Gastrocnemius medialis (tissue), 4 donors: ENCODE data around the gene FBXL17. TPM values are rescaled to one million over a fixed set of nuclear protein-coding genes. Genes with fewer than 3 reads are reported as not detected.

ENCODE experiments used
- ATAC-seq, 2 donors: fragments of 150-250 bp; one replicate each; pipeline ENCODE4 v1.9.1; 2016
- DNase-seq, 2 donors: peaks; one replicate each; pipeline ENCODE4 v3.0.0-alpha.2; 2019
- H3K27ac ChIP-seq, 4 donors: fragments of 200-600 bp; sonication (generic); 1 replicate in 1 of 4; 2 replicates in 3 of 4; pipeline ENCODE4 v1.5.1; 2016 to 2018; ENCODE audit warnings: mild to moderate bottlenecking in 2 of 4, moderate library complexity in 1 of 4
- H3K27me3 ChIP-seq, 3 donors: fragments of 200-600 bp; sonication (generic) in 2 of 3; 1 replicate in 1 of 3; 2 replicates in 2 of 3; pipeline versions ENCODE4 v1.5.1 to v1.6.0; 2016 to 2019; ENCODE audit warnings: mild to moderate bottlenecking in 1 of 3, moderate library complexity in 1 of 3
- H3K36me3 ChIP-seq, 2 donors: fragments of 200-600 bp; sonication (generic) in 1 of 2; one replicate each; pipeline ENCODE4 v1.5.1; 2017 to 2018
- H3K4me1 ChIP-seq, 2 donors: fragments of 200-600 bp; sonication (generic) in 1 of 2; one replicate each; pipeline ENCODE4 v1.5.1; 2016 to 2017; ENCODE audit warnings: mild to moderate bottlenecking in 2 of 2
- H3K4me3 ChIP-seq, 4 donors: fragments of 200-600 bp; sonication (generic) in 3 of 4; 1 replicate in 1 of 4; 2 replicates in 3 of 4; pipeline ENCODE4 v1.5.1; 2016 to 2019; ENCODE audit warnings: mild to moderate bottlenecking in 2 of 4
- H3K9me3 ChIP-seq, 3 donors: fragments of 200-600 bp; sonication (generic) in 2 of 3; 1 replicate in 1 of 3; 2 replicates in 2 of 3; pipeline ENCODE4 v1.5.1; 2016 to 2019
- POLR2A ChIP-seq, 2 donors: fragments of 450-650 bp; IDR thresholded peaks; one replicate each; pipeline ENCODE4 v1.6.1; 2017; ENCODE audit warnings: antibody characterized with exemption in 2 of 2, mild to moderate bottlenecking in 2 of 2, moderate library complexity in 2 of 2
- in situ Hi-C, 4 donors: fragments of 200-750 bp; cut with MboI; loops; one replicate each; pipeline versions ENCODE4 v1.15.0 to v1.8.0; 2017; ENCODE audit warnings: low sequenced_read_pairs in 4 of 4
- intact Hi-C: fragments of 100-400 bp; cut with DNase I; formaldehyde crosslinking; loops from one replicate; pipeline ENCODE4 v1.15.1; 2023; ENCODE audit warnings: low total_unique reads
- total RNA-seq, 4 donors: library from RNA; depleted of rRNA; stranded (reverse); fragments of >200 nt; gene quantifications; one replicate each; pipeline versions ENCODE4 v1.1.0 to v1.2.3, GENCODE V29; 2016
- TF ChIP-seq, protein P1 (sequence below), 5 experiments: fragments of 450-650 bp in 3 of 5; fragments of 200-600 bp in 2 of 5; sonication (generic) in 2 of 5; IDR thresholded peaks in 4 of 5; conservative IDR thresholded peaks in 1 of 5; 1 replicate in 4 of 5; 2 replicates in 1 of 5; pipeline ENCODE4 v1.5.1; 2016 to 2019; ENCODE audit warnings: antibody characterized with exemption in 5 of 5, mild to moderate bottlenecking in 3 of 5, moderate library complexity in 3 of 5

Gene FBXL17
- total RNA-seq, 4 donors from 2014 or later = 23.3 to 33.4 (median 26.9) TPM

DNA sequence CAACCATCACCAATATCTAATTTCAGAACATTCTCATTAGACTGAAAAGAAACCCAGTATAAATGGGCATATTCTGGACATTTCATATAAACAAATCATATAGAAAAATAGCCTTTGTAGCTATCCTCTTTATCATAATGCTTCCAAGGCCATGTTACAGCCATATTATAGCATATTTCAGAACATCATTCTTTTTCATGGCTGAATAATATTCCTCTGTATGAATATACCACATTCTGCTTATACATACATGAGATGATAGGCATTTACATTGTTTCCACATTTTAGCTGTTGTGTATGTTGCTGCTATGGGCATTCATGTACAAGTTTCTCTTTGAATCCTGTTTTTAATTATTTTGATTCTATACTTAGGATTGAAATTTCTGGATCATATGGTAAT is 167.0 kb downstream of the FBXL17 start:
- DNase-seq (no peak), ATAC-seq (no peak)
- intact Hi-C loops = no loop called here
- no peak overlapping the region for H3K27ac ChIP-seq
- H3K4me3 ChIP-seq = no peak overlapping the region
- no peak for TF ChIP-seq POLR2A (IDR thresholded peaks at IDR 0.05)
- H3K27me3 ChIP-seq = no peaks in the 10 kb centered on the region
- in situ Hi-C loops = no loop called here
- H3K36me3 ChIP-seq = peaks cover 0 to 5% of the 10 kb centered on the region in 2 donors
- no peaks in the 10 kb centered on the region for H3K4me1 ChIP-seq
- no peaks in the 10 kb centered on the region for H3K9me3 ChIP-seq

DNA sequence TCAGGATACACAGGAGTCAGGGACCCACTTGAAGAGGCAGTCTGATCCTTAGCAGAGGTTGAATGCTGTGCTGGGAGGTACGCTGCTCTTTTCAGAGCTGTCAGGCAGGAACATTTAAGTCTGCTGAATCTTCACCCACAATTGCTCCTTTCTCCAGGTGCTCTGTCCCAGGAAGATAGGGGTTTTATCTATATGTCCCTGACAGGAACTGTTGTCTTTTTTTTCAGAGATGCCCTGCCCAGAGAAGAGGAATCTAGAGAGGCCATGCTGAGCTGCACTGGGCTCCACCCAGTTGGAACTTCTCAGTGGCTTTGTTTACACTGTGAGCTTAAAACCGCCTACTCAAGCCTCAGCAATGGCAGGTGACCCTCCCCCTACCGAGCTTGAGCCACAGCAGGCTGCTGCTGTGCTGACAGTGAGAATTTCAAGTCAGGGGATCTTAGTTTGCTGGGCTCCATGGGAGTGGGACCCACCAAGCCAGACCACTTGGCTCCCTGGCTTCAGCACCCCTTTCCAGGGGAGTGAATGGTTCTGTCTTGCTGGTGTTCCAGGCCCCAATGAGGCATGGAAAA is 169.0 kb downstream of the FBXL17 start:
- intact Hi-C loops = no loop called here
- Histone ChIP-seq H3K4me3 (no peak overlapping the region), H3K9me3 (no peaks in the 10 kb centered on the region), H3K27ac (no peak overlapping the region), H3K27me3 (no peaks in the 10 kb centered on the region), H3K4me1 (no peaks in the 10 kb centered on the region), H3K36me3 (peaks cover 0 to 5% of the 10 kb centered on the region in 2 donors)
- ATAC-seq (no peak), DNase-seq (no peak)
- in situ Hi-C loops = no loop called here
- TF ChIP-seq, protein P1, sequence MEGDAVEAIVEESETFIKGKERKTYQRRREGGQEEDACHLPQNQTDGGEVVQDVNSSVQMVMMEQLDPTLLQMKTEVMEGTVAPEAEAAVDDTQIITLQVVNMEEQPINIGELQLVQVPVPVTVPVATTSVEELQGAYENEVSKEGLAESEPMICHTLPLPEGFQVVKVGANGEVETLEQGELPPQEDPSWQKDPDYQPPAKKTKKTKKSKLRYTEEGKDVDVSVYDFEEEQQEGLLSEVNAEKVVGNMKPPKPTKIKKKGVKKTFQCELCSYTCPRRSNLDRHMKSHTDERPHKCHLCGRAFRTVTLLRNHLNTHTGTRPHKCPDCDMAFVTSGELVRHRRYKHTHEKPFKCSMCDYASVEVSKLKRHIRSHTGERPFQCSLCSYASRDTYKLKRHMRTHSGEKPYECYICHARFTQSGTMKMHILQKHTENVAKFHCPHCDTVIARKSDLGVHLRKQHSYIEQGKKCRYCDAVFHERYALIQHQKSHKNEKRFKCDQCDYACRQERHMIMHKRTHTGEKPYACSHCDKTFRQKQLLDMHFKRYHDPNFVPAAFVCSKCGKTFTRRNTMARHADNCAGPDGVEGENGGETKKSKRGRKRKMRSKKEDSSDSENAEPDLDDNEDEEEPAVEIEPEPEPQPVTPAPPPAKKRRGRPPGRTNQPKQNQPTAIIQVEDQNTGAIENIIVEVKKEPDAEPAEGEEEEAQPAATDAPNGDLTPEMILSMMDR (IDR thresholded peaks at IDR 0.05 in 4 of 5, conservative IDR thresholded peaks at IDR 0.05 in 1 of 5) = no peak
- TF ChIP-seq POLR2A (IDR thresholded peaks at IDR 0.05) = no peak

DNA sequence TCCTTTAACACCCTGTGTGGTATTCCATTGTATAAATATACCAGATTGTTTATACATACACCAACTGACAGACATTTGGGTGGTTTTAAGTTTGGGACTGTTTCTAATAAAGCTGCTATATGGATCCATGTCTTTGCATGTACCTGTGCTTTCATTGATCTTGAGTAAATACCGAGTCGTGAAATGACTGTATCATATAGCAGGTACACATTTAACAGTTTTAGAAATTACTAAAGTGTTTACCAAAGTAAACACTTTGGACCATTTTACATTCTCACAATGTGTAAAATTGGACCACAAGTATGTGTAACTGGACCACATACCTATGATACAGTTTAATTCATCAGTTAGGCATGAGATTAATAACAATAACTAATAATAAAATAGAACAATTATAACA is 175.2 kb downstream of the FBXL17 start:
- Histone ChIP-seq H3K9me3 (no peaks in the 10 kb centered on the region), H3K27ac (no peak overlapping the region), H3K27me3 (no peaks in the 10 kb centered on the region), H3K36me3 (no peaks in the 10 kb centered on the region), H3K4me3 (no peak overlapping the region), H3K4me1 (no peaks in the 10 kb centered on the region)
- DNase-seq = no peak
- intact Hi-C loops (no loop called here), in situ Hi-C loops (no loop called here)
- no peak for TF ChIP-seq POLR2A (IDR thresholded peaks at IDR 0.05)
- TF ChIP-seq, protein P1 (IDR thresholded peaks at IDR 0.05 in 4 of 5, conservative IDR thresholded peaks at IDR 0.05 in 1 of 5) = no peak
- no peak for ATAC-seq

DNA sequence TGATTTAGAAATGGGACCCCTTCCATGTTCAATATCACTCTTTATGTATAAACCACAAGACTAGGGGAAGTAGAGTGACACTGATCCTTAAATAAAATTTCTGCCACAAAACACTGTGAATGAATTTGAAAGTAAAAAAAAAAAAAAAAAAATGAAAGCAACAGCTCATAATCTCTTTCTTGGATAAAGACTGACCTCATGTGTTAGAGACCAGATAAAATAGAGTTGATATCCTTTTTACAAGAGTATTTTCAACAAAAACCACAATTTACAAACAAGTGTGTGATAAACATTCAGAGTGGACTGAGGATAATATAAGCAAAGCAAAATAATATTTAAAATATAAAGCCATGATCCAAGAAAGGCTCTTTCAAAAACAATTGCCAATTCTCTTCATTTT is 180.2 kb downstream of the FBXL17 start:
- intact Hi-C loops = no loop called here
- H3K4me1 ChIP-seq = peaks cover 19 to 24% of the 10 kb centered on the region in 2 donors
- ATAC-seq (no peak), DNase-seq (no peak)
- H3K27ac ChIP-seq = no peak overlapping the region
- no peak overlapping the region for H3K4me3 ChIP-seq
- no peaks in the 10 kb centered on the region for H3K27me3 ChIP-seq
- no peak for TF ChIP-seq POLR2A (IDR thresholded peaks at IDR 0.05)
- TF ChIP-seq, protein P1 (IDR thresholded peaks at IDR 0.05 in 4 of 5, conservative IDR thresholded peaks at IDR 0.05 in 1 of 5) = no peak
- no peaks in the 10 kb centered on the region for H3K36me3 ChIP-seq
- no peaks in the 10 kb centered on the region for H3K9me3 ChIP-seq
- in situ Hi-C loops = no loop called here

DNA sequence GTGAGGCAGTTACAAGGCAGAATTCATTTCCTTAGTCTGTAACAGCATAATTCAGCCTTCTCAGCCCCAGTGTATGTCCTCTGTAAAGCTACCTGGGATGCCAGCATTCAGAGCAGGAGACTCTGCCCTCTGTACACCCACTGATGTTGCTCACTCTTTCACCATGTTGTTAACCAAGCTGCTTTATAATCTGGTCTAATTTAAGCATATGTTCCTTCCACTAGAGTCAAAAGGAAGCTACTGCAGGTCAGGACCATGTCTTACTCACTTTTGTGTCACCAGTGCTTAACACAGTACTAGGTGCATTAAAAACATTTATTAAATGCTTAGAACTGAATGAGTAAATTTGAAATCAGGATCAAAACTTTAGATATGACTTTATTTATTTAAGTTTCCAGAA is 185.6 kb downstream of the FBXL17 start:
- DNase-seq (no peak), ATAC-seq (no peak)
- Histone ChIP-seq H3K27me3 (no peaks in the 10 kb centered on the region), H3K36me3 (no peaks in the 10 kb centered on the region), H3K9me3 (no peaks in the 10 kb centered on the region), H3K4me3 (no peak overlapping the region), H3K27ac (no peak overlapping the region), H3K4me1 (peaks cover 19 to 24% of the 10 kb centered on the region in 2 donors)
- intact Hi-C loops (no loop called here), in situ Hi-C loops (no loop called here)
- TF ChIP-seq POLR2A (IDR thresholded peaks at IDR 0.05) = no peak
- TF ChIP-seq, protein P1 (IDR thresholded peaks at IDR 0.05 in 4 of 5, conservative IDR thresholded peaks at IDR 0.05 in 1 of 5) = no peak
